ENCODE results near the gene LCN12.

- TF ChIP-seq POLR2A (IDR thresholded peaks at IDR 0.05) (no peak), CTCF (IDR thresholded peaks at IDR 0.05) (no peak)
These were observed 41.2 kb upstream of the LCN12 start for GRCh38 chr9:136910901-136911245.
